Measurements from ENCODE around the gene ADAMTS17. TPM values are rescaled to one million over a fixed set of nuclear protein-coding genes. Genes with fewer than 3 reads are reported as not detected.

ADAMTS17 gene
- total RNA-seq, 1 experiment from 2014 or later: 4.2 TPM

GRCh38 chr15:100171411-100171810 lies 170.4 kb downstream of the ADAMTS17 start (continued):
- TF ChIP-seq, protein P1, sequence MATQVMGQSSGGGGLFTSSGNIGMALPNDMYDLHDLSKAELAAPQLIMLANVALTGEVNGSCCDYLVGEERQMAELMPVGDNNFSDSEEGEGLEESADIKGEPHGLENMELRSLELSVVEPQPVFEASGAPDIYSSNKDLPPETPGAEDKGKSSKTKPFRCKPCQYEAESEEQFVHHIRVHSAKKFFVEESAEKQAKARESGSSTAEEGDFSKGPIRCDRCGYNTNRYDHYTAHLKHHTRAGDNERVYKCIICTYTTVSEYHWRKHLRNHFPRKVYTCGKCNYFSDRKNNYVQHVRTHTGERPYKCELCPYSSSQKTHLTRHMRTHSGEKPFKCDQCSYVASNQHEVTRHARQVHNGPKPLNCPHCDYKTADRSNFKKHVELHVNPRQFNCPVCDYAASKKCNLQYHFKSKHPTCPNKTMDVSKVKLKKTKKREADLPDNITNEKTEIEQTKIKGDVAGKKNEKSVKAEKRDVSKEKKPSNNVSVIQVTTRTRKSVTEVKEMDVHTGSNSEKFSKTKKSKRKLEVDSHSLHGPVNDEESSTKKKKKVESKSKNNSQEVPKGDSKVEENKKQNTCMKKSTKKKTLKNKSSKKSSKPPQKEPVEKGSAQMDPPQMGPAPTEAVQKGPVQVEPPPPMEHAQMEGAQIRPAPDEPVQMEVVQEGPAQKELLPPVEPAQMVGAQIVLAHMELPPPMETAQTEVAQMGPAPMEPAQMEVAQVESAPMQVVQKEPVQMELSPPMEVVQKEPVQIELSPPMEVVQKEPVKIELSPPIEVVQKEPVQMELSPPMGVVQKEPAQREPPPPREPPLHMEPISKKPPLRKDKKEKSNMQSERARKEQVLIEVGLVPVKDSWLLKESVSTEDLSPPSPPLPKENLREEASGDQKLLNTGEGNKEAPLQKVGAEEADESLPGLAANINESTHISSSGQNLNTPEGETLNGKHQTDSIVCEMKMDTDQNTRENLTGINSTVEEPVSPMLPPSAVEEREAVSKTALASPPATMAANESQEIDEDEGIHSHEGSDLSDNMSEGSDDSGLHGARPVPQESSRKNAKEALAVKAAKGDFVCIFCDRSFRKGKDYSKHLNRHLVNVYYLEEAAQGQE (IDR thresholded peaks at IDR 0.05; ENCODE audit: low read depth): no peak
- TF ChIP-seq POLR2A (IDR thresholded peaks at IDR 0.05; ENCODE audit: borderline replicate concordance, extremely low read depth, insufficient read depth, insufficient read length) (no peak), SIN3A (IDR thresholded peaks at IDR 0.05; ENCODE audit: low read depth) (no peak), SP1 (IDR thresholded peaks at IDR 0.05; ENCODE audit: low read depth) (no peak), RAD21 (IDR thresholded peaks at IDR 0.05; ENCODE audit: low read depth) (no peak), JUND (IDR thresholded peaks at IDR 0.05) (no peak), CBX3 (IDR thresholded peaks at IDR 0.05; ENCODE audit: low read depth) (no peak), SRF (IDR thresholded peaks at IDR 0.05; ENCODE audit: low read depth) (no peak), POLR2AphosphoS5 (IDR thresholded peaks at IDR 0.05; ENCODE audit: low read depth, low read length) (no peak)
- TF ChIP-seq, protein P2, sequence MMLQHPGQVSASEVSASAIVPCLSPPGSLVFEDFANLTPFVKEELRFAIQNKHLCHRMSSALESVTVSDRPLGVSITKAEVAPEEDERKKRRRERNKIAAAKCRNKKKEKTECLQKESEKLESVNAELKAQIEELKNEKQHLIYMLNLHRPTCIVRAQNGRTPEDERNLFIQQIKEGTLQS (IDR thresholded peaks at IDR 0.05): no peak
- TF ChIP-seq, protein P3, sequence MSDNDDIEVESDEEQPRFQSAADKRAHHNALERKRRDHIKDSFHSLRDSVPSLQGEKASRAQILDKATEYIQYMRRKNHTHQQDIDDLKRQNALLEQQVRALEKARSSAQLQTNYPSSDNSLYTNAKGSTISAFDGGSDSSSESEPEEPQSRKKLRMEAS (IDR thresholded peaks at IDR 0.05): no peak

- intact Hi-C loops (cut with micrococcal nuclease): no loop called here
- BruUV-seq (replicated peaks): no TSS peak
- CTCF ChIA-PET: no interaction called here
Measured at GRCh38 chr15:100170291-100171210, 171.2 kb downstream of the ADAMTS17 start.

More at GRCh38 chr15:100170291-100171210, 171.2 kb downstream of the ADAMTS17 start:
- no peaks in the 10 kb centered on the region for H3K79me2 ChIP-seq (ENCODE audit: insufficient read depth, low read length)
- no peak overlapping the region for H3K4me2 ChIP-seq (ENCODE audit: low read length)
- no peaks in the 10 kb centered on the region for H3K36me3 ChIP-seq (ENCODE audit: control insufficient read depth in 1 of 2, insufficient read depth in 2 of 2, low read length in 2 of 2)
- ChIA-PET RAD21 (ENCODE audit: low non-redundant PET in 1 of 2, low total read pairs in 2 of 2, uncharacterized antibody in 2 of 2, unreplicated experiment in 2 of 2) (no interaction called here), POLR2A (no interaction called here)
- H3K9ac ChIP-seq (ENCODE audit: low read length): no peak overlapping the region
- no peak overlapping the region for H3K4me3 ChIP-seq (replicated peaks in 1 of 2; ENCODE audit: low read depth in 1 of 2, low read length in 2 of 2)
- no peak overlapping the region for H3K27ac ChIP-seq (ENCODE audit: low read depth, low read length)
- no peaks in the 10 kb centered on the region for H3K9me2 ChIP-seq (ENCODE audit: insufficient read depth)
- no peak overlapping the region for H2AFZ ChIP-seq (ENCODE audit: low read depth, low read length, poor library complexity, severe bottlenecking)
- no peak for ATAC-seq
- no peak for TF ChIP-seq ZNF274 (IDR thresholded peaks at IDR 0.05; ENCODE audit: low read depth, low read length)
- no peaks in the 10 kb centered on the region for H3K27me3 ChIP-seq (ENCODE audit: insufficient read depth, low read length)
- H4K20me1 ChIP-seq (ENCODE audit: insufficient read depth): no peaks in the 10 kb centered on the region
- no peaks in the 10 kb centered on the region for H3K4me1 ChIP-seq (ENCODE audit: control insufficient read depth in 1 of 2, insufficient read depth in 2 of 2, low read length in 2 of 2)
- DNase-seq (ENCODE audit: low read depth, low spot score): no peak
- H3K9me3 ChIP-seq (ENCODE audit: control insufficient read depth in 1 of 2, insufficient read depth in 1 of 2, low read depth in 1 of 2, low read length in 2 of 2): peaks cover 7 to 10% of the 10 kb centered on the region in 2 experiments; a peak in 3 of 4 replicates

Measured in HCT116 (cell line).